Measurements from ENCODE around the gene ALDH1B1.

ALDH1B1 gene

DNA sequence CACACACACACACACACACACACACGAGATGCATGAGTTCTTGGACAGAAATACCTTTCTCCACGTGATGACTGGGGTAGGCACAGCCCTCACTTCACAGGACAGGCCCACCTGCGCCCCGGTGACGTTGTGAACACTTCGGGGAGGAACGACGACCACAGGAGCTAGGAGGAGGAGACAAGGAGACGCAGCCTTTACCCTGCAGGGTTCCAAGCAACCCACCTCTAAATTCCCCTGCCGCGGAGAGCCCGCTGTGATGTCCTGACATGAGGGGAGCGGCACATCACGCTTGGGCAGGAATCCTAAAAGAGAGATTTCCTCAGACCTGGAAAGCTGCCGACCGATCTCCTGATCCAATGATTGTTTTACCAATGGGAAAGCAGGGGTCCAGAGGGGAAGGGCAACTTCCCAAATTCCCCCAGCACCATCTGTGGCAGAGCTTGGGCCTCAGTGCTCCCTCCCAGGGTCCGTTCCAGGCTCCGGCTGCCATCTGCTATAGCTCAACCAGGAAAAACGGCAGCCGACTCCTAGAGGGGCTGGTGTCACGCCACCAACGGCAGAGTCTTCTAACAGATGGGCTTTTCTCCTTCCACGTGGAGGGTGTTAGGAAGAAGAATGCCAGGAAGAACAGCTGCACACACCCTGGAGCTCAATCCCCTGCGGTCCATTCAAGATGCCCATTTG lies 21.7 kb downstream of the ALDH1B1 start:
- no peaks in the 10 kb centered on the region for H3K9me3 ChIP-seq (ENCODE audit: insufficient read depth, low read depth, low read length)
- no peaks in the 10 kb centered on the region for H3K4me1 ChIP-seq (ENCODE audit: insufficient read depth, low read length, poor library complexity, severe bottlenecking)
- no peaks in the 10 kb centered on the region for H4K20me1 ChIP-seq (ENCODE audit: insufficient read depth, low read length, poor library complexity, severe bottlenecking)
- H3K36me3 ChIP-seq (ENCODE audit: insufficient read depth, low read length), result no peaks in the 10 kb centered on the region
- no peaks in the 10 kb centered on the region for H3K9me2 ChIP-seq (replicated peaks; ENCODE audit: low read depth, low read length)
- H3K9ac ChIP-seq (ENCODE audit: low read depth, low read length, poor library complexity, severe bottlenecking), result no peak overlapping the region
- H3K27me3 ChIP-seq (ENCODE audit: insufficient read depth, low read length, poor library complexity, severe bottlenecking), result no peaks in the 10 kb centered on the region
- no peak overlapping the region for H3K4me3 ChIP-seq (ENCODE audit: low read length, poor library complexity, severe bottlenecking)
- H2AFZ ChIP-seq (ENCODE audit: low read length), result no peak overlapping the region
- TF ChIP-seq EZH2phosphoT487 (IDR thresholded peaks at IDR 0.05; ENCODE audit: borderline replicate concordance) (no peak), CTCF (conservative IDR thresholded peaks at IDR 0.05; ENCODE audit: low read length) (no peak)
- no peaks in the 10 kb centered on the region for H3F3A ChIP-seq (ENCODE audit: low read depth)
- no peak overlapping the region for H3K4me2 ChIP-seq (ENCODE audit: low read depth, low read length, poor library complexity, severe bottlenecking)
- no peaks in the 10 kb centered on the region for H3K79me2 ChIP-seq (ENCODE audit: insufficient read depth, low read length)

GRCh38 chr9:38415856-38416255 lies 23.4 kb downstream of the ALDH1B1 start:
- no peaks in the 10 kb centered on the region for H4K20me1 ChIP-seq (ENCODE audit: insufficient read depth, low read length, poor library complexity, severe bottlenecking)
- no peaks in the 10 kb centered on the region for H3K9me3 ChIP-seq (ENCODE audit: insufficient read depth, low read depth, low read length)
- no peak overlapping the region for H3K9ac ChIP-seq (ENCODE audit: low read depth, low read length, poor library complexity, severe bottlenecking)
- TF ChIP-seq EZH2phosphoT487 (IDR thresholded peaks at IDR 0.05; ENCODE audit: borderline replicate concordance) (no peak), CTCF (conservative IDR thresholded peaks at IDR 0.05; ENCODE audit: low read length) (no peak)
- H3K4me2 ChIP-seq (ENCODE audit: low read depth, low read length, poor library complexity, severe bottlenecking), result no peak overlapping the region
- H3K9me2 ChIP-seq (replicated peaks; ENCODE audit: low read depth, low read length), result no peaks in the 10 kb centered on the region
- H3K79me2 ChIP-seq (ENCODE audit: insufficient read depth, low read length), result no peaks in the 10 kb centered on the region
- H3K4me3 ChIP-seq (ENCODE audit: low read length, poor library complexity, severe bottlenecking), result no peak overlapping the region
- H3K36me3 ChIP-seq (ENCODE audit: insufficient read depth, low read length), result no peaks in the 10 kb centered on the region
- H3K27me3 ChIP-seq (ENCODE audit: insufficient read depth, low read length, poor library complexity, severe bottlenecking), result no peaks in the 10 kb centered on the region
- H3F3A ChIP-seq (ENCODE audit: low read depth), result no peaks in the 10 kb centered on the region
- no peak overlapping the region for H2AFZ ChIP-seq (ENCODE audit: low read length)
- no peaks in the 10 kb centered on the region for H3K4me1 ChIP-seq (ENCODE audit: insufficient read depth, low read length, poor library complexity, severe bottlenecking)

DNA sequence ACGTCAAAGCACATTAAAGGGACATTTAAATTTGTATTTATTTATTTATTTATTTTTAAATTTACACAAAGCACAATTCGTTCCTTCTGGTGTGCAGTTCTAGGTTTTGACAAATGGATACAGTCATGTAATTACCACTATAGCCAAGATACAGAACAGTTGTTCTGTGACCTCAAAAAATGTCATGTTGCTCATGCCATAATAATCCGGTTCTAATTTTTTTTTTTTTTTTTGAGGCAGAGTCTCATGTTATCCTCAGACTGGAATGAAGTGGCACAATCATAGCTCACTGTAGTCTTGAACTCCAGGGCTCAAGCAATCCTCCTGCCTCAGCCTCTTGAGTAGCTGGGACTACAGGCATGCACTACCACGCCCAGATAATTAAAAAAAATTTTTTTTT lies 24.0 kb downstream of the ALDH1B1 start:
- no peak for TF ChIP-seq EZH2phosphoT487 (IDR thresholded peaks at IDR 0.05; ENCODE audit: borderline replicate concordance)
- no peak for TF ChIP-seq CTCF (conservative IDR thresholded peaks at IDR 0.05; ENCODE audit: low read length)
- H4K20me1 ChIP-seq (ENCODE audit: insufficient read depth, low read length, poor library complexity, severe bottlenecking), result no peaks in the 10 kb centered on the region
- H3K9me3 ChIP-seq (ENCODE audit: insufficient read depth, low read depth, low read length), result no peaks in the 10 kb centered on the region
- H3K4me2 ChIP-seq (ENCODE audit: low read depth, low read length, poor library complexity, severe bottlenecking), result no peak overlapping the region
- no peaks in the 10 kb centered on the region for H3K36me3 ChIP-seq (ENCODE audit: insufficient read depth, low read length)
- no peaks in the 10 kb centered on the region for H3K4me1 ChIP-seq (ENCODE audit: insufficient read depth, low read length, poor library complexity, severe bottlenecking)
- H3K79me2 ChIP-seq (ENCODE audit: insufficient read depth, low read length), result no peaks in the 10 kb centered on the region
- no peak overlapping the region for H3K4me3 ChIP-seq (ENCODE audit: low read length, poor library complexity, severe bottlenecking)
- H3F3A ChIP-seq (ENCODE audit: low read depth), result no peaks in the 10 kb centered on the region
- H3K9me2 ChIP-seq (replicated peaks; ENCODE audit: low read depth, low read length), result no peaks in the 10 kb centered on the region
- H2AFZ ChIP-seq (ENCODE audit: low read length), result no peak overlapping the region
- H3K27me3 ChIP-seq (ENCODE audit: insufficient read depth, low read length, poor library complexity, severe bottlenecking), result no peaks in the 10 kb centered on the region
- H3K9ac ChIP-seq (ENCODE audit: low read depth, low read length, poor library complexity, severe bottlenecking), result no peak overlapping the region
